H9 (cell line): ENCODE measurements around the gene CHURC1. TPM values are rescaled to one million over a fixed set of nuclear protein-coding genes. Genes with fewer than 3 reads are reported as not detected.

Source experiments
- DNase-seq: peaks from one replicate; pipeline ENCODE4 v3.0.0-alpha.2; 2017
- H2AFZ ChIP-seq: one replicate; pipeline ENCODE4 v1.6.1; 2013; ENCODE audit warnings: mild to moderate bottlenecking, low read length, control low read depth, moderate library complexity
- H2AK5ac ChIP-seq: 2 replicates; pipeline ENCODE4 v1.6.1; 2013; ENCODE audit warnings: low read length, control low read depth, mixed read lengths; ENCODE audit not compliant: insufficient read length
- H2BK120ac ChIP-seq: one replicate; pipeline ENCODE4 v1.6.1; 2013; ENCODE audit warnings: low read depth, mild to moderate bottlenecking, low read length, control low read depth, inconsistent platforms; ENCODE audit not compliant: poor library complexity, severe bottlenecking
- H2BK12ac ChIP-seq: 2 replicates; pipeline ENCODE4 v1.6.1; 2013; ENCODE audit warnings: low read length, control low read depth, mixed read lengths, low read depth; ENCODE audit not compliant: insufficient read length
- H2BK15ac ChIP-seq: 2 replicates; pipeline ENCODE4 v1.6.1; 2013; ENCODE audit warnings: low read depth, low read length, control low read depth
- H2BK20ac ChIP-seq: one replicate; pipeline ENCODE4 v1.6.1; 2013; ENCODE audit warnings: low read depth, mild to moderate bottlenecking, low read length, control low read depth, inconsistent platforms; ENCODE audit not compliant: poor library complexity, severe bottlenecking
- H2BK5ac ChIP-seq: 2 replicates; pipeline ENCODE4 v1.6.1; 2013; ENCODE audit warnings: low read length, control low read depth, mixed read lengths; ENCODE audit not compliant: insufficient read length
- H3K14ac ChIP-seq: 2 replicates; pipeline ENCODE4 v1.6.1; 2013; ENCODE audit warnings: low read length, control low read depth; ENCODE audit not compliant: insufficient read depth
- H3K18ac ChIP-seq: 2 replicates; pipeline ENCODE4 v1.6.1; 2013; ENCODE audit warnings: low read depth, mild to moderate bottlenecking, mixed read lengths, low read length, control low read depth; ENCODE audit not compliant: insufficient read length
- H3K23ac ChIP-seq: 2 replicates; pipeline ENCODE4 v1.6.1; 2013; ENCODE audit warnings: low read length, control low read depth, mixed read lengths, low read depth; ENCODE audit not compliant: insufficient read length
- H3K23me2 ChIP-seq: 2 replicates; pipeline ENCODE4 v1.6.1; 2013; ENCODE audit warnings: low read depth, mild to moderate bottlenecking, mixed read lengths, low read length, control low read depth; ENCODE audit not compliant: insufficient read length, poor library complexity, severe bottlenecking
- H3K27ac ChIP-seq: 2 replicates; pipeline ENCODE4 v1.5.1; 2013; ENCODE audit warnings: low read length, control low read depth, mixed read lengths, low read depth; ENCODE audit not compliant: insufficient read length
- H3K27me3 ChIP-seq: 2 replicates; pipeline ENCODE4 v1.6.1; 2013; ENCODE audit warnings: low read length, control low read depth, inconsistent platforms; ENCODE audit not compliant: insufficient read depth
- H3K4ac ChIP-seq: 2 replicates; pipeline ENCODE4 v1.6.1; 2013; ENCODE audit warnings: low read depth, mild to moderate bottlenecking, control low read depth, inconsistent platforms, low read length, moderate library complexity
- H3K4me1 ChIP-seq: 2 replicates; pipeline ENCODE4 v1.6.1; 2013; ENCODE audit warnings: low read length, control low read depth, inconsistent platforms; ENCODE audit not compliant: insufficient read depth
- H3K4me2 ChIP-seq: 2 replicates; pipeline ENCODE4 v1.6.1; 2013; ENCODE audit warnings: low read length, control low read depth, mixed read lengths; ENCODE audit not compliant: insufficient read length, insufficient read depth
- H3K56ac ChIP-seq: 2 replicates; pipeline ENCODE4 v1.6.1; 2013; ENCODE audit warnings: low read depth, mild to moderate bottlenecking, mixed read lengths, low read length, control low read depth; ENCODE audit not compliant: insufficient read length
- H3K79me1 ChIP-seq: 2 replicates; pipeline ENCODE4 v1.6.1; 2013; ENCODE audit warnings: low read depth, mild to moderate bottlenecking, moderate library complexity, low read length, control low read depth, inconsistent platforms; ENCODE audit not compliant: insufficient read depth, poor library complexity, severe bottlenecking
- H3K79me2 ChIP-seq: 2 replicates; pipeline ENCODE4 v1.6.1; 2013; ENCODE audit warnings: low read length, control low read depth, inconsistent platforms; ENCODE audit not compliant: insufficient read depth
- H3K9ac ChIP-seq: 2 replicates; pipeline ENCODE4 v1.6.1; 2013; ENCODE audit warnings: low read length, control low read depth, mixed read lengths; ENCODE audit not compliant: insufficient read length; ENCODE audit errors: extremely low read depth
- H3K9me3 ChIP-seq: one replicate; pipeline ENCODE4 v1.6.1; 2013; ENCODE audit warnings: low read depth, low read length, inconsistent platforms; ENCODE audit not compliant: control insufficient read depth
- H3T11ph ChIP-seq: one replicate; pipeline ENCODE4 v1.6.1; 2013; ENCODE audit warnings: mild to moderate bottlenecking, low read length, control low read depth, inconsistent platforms
- H4K20me1 ChIP-seq: one replicate; pipeline ENCODE4 v1.6.1; 2013; ENCODE audit not compliant: control insufficient read depth, insufficient read length, insufficient read depth
- H4K5ac ChIP-seq: 2 replicates; pipeline ENCODE4 v1.6.1; 2013; ENCODE audit warnings: low read depth, mild to moderate bottlenecking, mixed read lengths, low read length, control low read depth; ENCODE audit not compliant: insufficient read length
- H4K8ac ChIP-seq: replicated peaks from 2 replicates; pipeline ENCODE4 v1.6.1; 2013; ENCODE audit warnings: low read length, control low read depth, mixed read lengths, low read depth; ENCODE audit not compliant: insufficient read length
- H4K91ac ChIP-seq: 2 replicates; pipeline ENCODE4 v1.6.1; 2013; ENCODE audit warnings: low read depth, mild to moderate bottlenecking, moderate library complexity, mixed read lengths, low read length, control low read depth; ENCODE audit not compliant: insufficient read length
- H3K27ac Mint-ChIP-seq, 3 experiments: 2 replicates in 2 of 3; 3 replicates in 1 of 3; pipeline ENCODE4 v1.8.0; 2020 to 2021; ENCODE audit warnings: mixed read lengths in 3 of 3, mild to moderate bottlenecking in 1 of 3, moderate library complexity in 1 of 3
- H3K27me3 Mint-ChIP-seq: 2 replicates; pipeline ENCODE4 v1.8.0; 2021; ENCODE audit warnings: low read depth, mild to moderate bottlenecking, moderate library complexity, mixed read lengths
- H3K36me3 Mint-ChIP-seq, 3 experiments: 2 replicates in 2 of 3; 3 replicates in 1 of 3; pipeline ENCODE4 v1.8.0; 2020 to 2021; ENCODE audit warnings: low read depth in 3 of 3, mixed read lengths in 3 of 3; ENCODE audit not compliant: insufficient read depth in 1 of 3
- H3K4me1 Mint-ChIP-seq, 2 experiments: 2 replicates each; pipeline ENCODE4 v1.8.0; 2020; ENCODE audit warnings: mixed read lengths in 2 of 2
- H3K4me3 Mint-ChIP-seq, 2 experiments: 2 replicates in 1 of 2; 3 replicates in 1 of 2; pipeline ENCODE4 v1.8.0; 2020 to 2021; ENCODE audit warnings: mild to moderate bottlenecking in 2 of 2, mixed read lengths in 2 of 2, moderate library complexity in 1 of 2
- H3K9me3 Mint-ChIP-seq, 2 experiments: 2 replicates in 1 of 2; 3 replicates in 1 of 2; pipeline ENCODE4 v1.8.0; 2020; ENCODE audit warnings: mild to moderate bottlenecking in 2 of 2, mixed read lengths in 2 of 2, moderate library complexity in 1 of 2
- WGBS: extraction: QIAGEN DNeasy Blood & Tissue Kit; methylation state at CpG from one replicate; pipeline ENCODE4 v1.1.7; 2013; ENCODE audit warnings: missing lambda C conversion rate, low lambda C conversion rate, mixed read lengths; ENCODE audit not compliant: insufficient read length; ENCODE audit errors: extremely low coverage; 5-methylcytosine and 5-hydroxymethylcytosine counted together
- total RNA-seq: library from RNA; stranded (reverse); gene quantifications from 2 replicates; pipeline ENCODE4 v1.2.1, GENCODE V29; 2021
- TF ChIP-seq, protein P1 (sequence below): fragments of 200-600 bp; sonication (generic); conservative IDR thresholded peaks from 3 replicates; pipeline ENCODE4 v1.8.0; 2021; ENCODE audit warnings: antibody characterized with exemption, mild to moderate bottlenecking

Gene CHURC1
- total RNA-seq, 1 experiment from 2014 or later, result 58.7 TPM

DNA sequence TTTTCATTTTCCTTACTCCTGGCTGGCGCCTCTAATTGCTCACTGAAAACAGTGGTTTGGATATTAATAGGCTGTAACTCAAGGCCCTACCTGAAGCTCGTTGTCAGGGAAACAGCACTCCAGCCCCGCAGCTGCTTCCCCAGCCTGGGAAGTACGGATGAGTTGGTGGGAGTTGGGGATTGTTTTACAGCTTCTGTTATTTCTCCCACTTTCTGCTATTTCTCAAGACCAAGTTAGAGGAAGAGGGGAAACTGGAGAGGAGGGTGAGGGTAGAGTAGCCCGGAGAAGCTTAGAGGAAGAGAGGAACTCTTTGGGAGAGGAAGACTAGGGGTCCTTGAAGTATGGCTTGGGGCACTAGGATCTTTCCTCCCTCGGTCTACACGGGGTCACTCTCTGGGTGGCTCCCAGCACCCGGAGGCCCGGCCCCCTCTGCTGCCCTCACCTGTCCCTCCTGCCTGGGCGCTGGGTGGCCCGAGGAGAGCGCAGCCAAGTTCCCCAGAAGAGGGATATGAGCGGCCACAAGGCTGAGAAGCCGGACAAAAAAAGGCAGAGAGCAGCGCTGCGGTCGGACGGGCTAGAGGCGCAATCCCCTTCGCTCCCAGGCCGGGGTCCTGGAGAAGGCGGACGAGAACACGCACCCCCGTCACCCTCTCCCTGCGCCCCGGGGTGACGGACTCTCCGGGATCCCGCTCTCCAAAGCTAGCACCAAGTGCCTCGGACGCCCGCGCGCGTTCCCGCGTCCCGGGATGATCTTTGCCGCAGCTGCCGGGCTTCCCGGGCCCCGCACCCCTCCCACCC is 35.2 kb upstream of the CHURC1 start:
- no peaks in the 10 kb centered on the region for H3K9me3 Mint-ChIP-seq
- H2AFZ ChIP-seq, result no peak overlapping the region
- no peak overlapping the region for H2AK5ac ChIP-seq
- H3K27me3 Mint-ChIP-seq, result peaks cover 82% of the 10 kb centered on the region
- H4K8ac ChIP-seq, result no peak overlapping the region
- H2BK20ac ChIP-seq, result no peak overlapping the region
- H3K79me2 ChIP-seq, result no peaks in the 10 kb centered on the region
- H2BK120ac ChIP-seq, result no peak overlapping the region
- H3K23me2 ChIP-seq, result peaks cover 6% of the 10 kb centered on the region
- no peak overlapping the region for H2BK12ac ChIP-seq
- H3K4me1 ChIP-seq, result no peaks in the 10 kb centered on the region
- peak overlapping the region; percentile 78 to 79 for H3K4me3 Mint-ChIP-seq
- H3K23ac ChIP-seq, result no peak overlapping the region
- no peaks in the 10 kb centered on the region for H3K79me1 ChIP-seq
- no peak overlapping the region for H3K18ac ChIP-seq
- H4K20me1 ChIP-seq, result no peaks in the 10 kb centered on the region
- no peaks in the 10 kb centered on the region for H3K9me3 ChIP-seq
- no peak overlapping the region for H2BK15ac ChIP-seq
- TF ChIP-seq, protein P1, sequence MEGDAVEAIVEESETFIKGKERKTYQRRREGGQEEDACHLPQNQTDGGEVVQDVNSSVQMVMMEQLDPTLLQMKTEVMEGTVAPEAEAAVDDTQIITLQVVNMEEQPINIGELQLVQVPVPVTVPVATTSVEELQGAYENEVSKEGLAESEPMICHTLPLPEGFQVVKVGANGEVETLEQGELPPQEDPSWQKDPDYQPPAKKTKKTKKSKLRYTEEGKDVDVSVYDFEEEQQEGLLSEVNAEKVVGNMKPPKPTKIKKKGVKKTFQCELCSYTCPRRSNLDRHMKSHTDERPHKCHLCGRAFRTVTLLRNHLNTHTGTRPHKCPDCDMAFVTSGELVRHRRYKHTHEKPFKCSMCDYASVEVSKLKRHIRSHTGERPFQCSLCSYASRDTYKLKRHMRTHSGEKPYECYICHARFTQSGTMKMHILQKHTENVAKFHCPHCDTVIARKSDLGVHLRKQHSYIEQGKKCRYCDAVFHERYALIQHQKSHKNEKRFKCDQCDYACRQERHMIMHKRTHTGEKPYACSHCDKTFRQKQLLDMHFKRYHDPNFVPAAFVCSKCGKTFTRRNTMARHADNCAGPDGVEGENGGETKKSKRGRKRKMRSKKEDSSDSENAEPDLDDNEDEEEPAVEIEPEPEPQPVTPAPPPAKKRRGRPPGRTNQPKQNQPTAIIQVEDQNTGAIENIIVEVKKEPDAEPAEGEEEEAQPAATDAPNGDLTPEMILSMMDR, result no peak
- H3K27ac ChIP-seq, result no peak overlapping the region
- peak overlapping the region; percentile 76 for H3K4me2 ChIP-seq
- H4K5ac ChIP-seq, result no peak overlapping the region
- peaks cover 16 to 17% of the 10 kb centered on the region in 2 experiments for H3K4me1 Mint-ChIP-seq
- peak; percentile 40 for DNase-seq
- H3K4ac ChIP-seq, result no peak overlapping the region
- H3K27ac Mint-ChIP-seq, result no peak overlapping the region
- no peak overlapping the region for H3T11ph ChIP-seq
- no CpG with 5 or more reads among the region's 43 CpGs for WGBS
- H4K91ac ChIP-seq, result no peak overlapping the region
- H3K14ac ChIP-seq, result no peak overlapping the region
- H3K9ac ChIP-seq, result no peak overlapping the region
- no peak overlapping the region for H3K56ac ChIP-seq
- no peaks in the 10 kb centered on the region for H3K36me3 Mint-ChIP-seq
- no peak overlapping the region for H2BK5ac ChIP-seq
- peaks cover 14% of the 10 kb centered on the region; the same call in 1 of the 2 replicates for H3K27me3 ChIP-seq
